HepG2 (cell line): ENCODE measurements around the gene ADAMTS4. TPM values are rescaled to one million over a fixed set of nuclear protein-coding genes. Genes with fewer than 3 reads are reported as not detected.

Experiments used
- AGO1 ChIP-seq: fragments of 200-400 bp; formaldehyde crosslinking; IDR thresholded peaks from 2 replicates; pipeline ENCODE4 v1.6.1; 2017; ENCODE audit warnings: mild to moderate bottlenecking, low read depth, low read length, moderate library complexity; ENCODE audit not compliant: poor library complexity, severe bottlenecking
- HNF1B ChIP-seq: sonication (generic); formaldehyde crosslinking; IDR thresholded peaks from 2 replicates; pipeline ENCODE4 v1.5.1; 2020; ENCODE audit warnings: mild to moderate bottlenecking, moderate library complexity, missing genetic modification reagents
- HOXA3 ChIP-seq: sonication (generic); formaldehyde crosslinking; IDR thresholded peaks from 2 replicates; pipeline ENCODE4 v1.5.0; 2020; ENCODE audit warnings: missing genetic modification reagents
- IRF1 ChIP-seq: sonication (generic); formaldehyde crosslinking; IDR thresholded peaks from 2 replicates; pipeline ENCODE4 v1.4.0; 2020; ENCODE audit warnings: low read depth, mild to moderate bottlenecking, missing genetic modification reagents
- KDM5B ChIP-seq: sonication (generic); formaldehyde crosslinking; IDR thresholded peaks from 2 replicates; pipeline ENCODE4 v1.4.0; 2020; ENCODE audit warnings: missing genetic modification reagents, mild to moderate bottlenecking, borderline replicate concordance
- PHF21A ChIP-seq: sonication (generic); formaldehyde crosslinking; IDR thresholded peaks from 2 replicates; pipeline ENCODE4 v1.5.0; 2020; ENCODE audit warnings: mild to moderate bottlenecking, missing genetic modification reagents
- SMAD9 ChIP-seq: sonication (generic); formaldehyde crosslinking; IDR thresholded peaks from 2 replicates; pipeline ENCODE4 v1.5.1; 2020; ENCODE audit warnings: mild to moderate bottlenecking, missing genetic modification reagents
- SNAPC2 ChIP-seq: sonication (generic); formaldehyde crosslinking; IDR thresholded peaks from 2 replicates; pipeline ENCODE4 v1.8.1; 2022; ENCODE audit warnings: mild to moderate bottlenecking, missing genetic modification reagents
- TP53 ChIP-seq: sonication (generic); formaldehyde crosslinking; conservative IDR thresholded peaks from 2 replicates; pipeline ENCODE4 v1.4.0; 2020; ENCODE audit warnings: missing genetic modification reagents
- XRCC5 ChIP-seq: fragments of 200-400 bp; formaldehyde crosslinking; optimal IDR thresholded peaks from 2 replicates; pipeline ENCODE3; 2017; ENCODE audit warnings: mild to moderate bottlenecking, low read length
- ZBTB14 ChIP-seq: sonication (generic); formaldehyde crosslinking; IDR thresholded peaks from 2 replicates; pipeline ENCODE4 v1.4.0; 2020; ENCODE audit warnings: missing genetic modification reagents
- ZNF354B ChIP-seq: sonication (generic); formaldehyde crosslinking; IDR thresholded peaks from 2 replicates; pipeline ENCODE4 v1.8.0; 2022; ENCODE audit warnings: mild to moderate bottlenecking, missing genetic modification reagents
- ZSCAN25 ChIP-seq: sonication (generic); formaldehyde crosslinking; IDR thresholded peaks from 2 replicates; pipeline ENCODE4 v1.8.0; 2022; ENCODE audit warnings: mild to moderate bottlenecking, missing genetic modification reagents
- ZSCAN30 ChIP-seq: sonication (generic); formaldehyde crosslinking; IDR thresholded peaks from 2 replicates; pipeline ENCODE4 v1.5.0; 2020; ENCODE audit warnings: mild to moderate bottlenecking, missing genetic modification reagents
- polyA plus RNA-seq, 8 experiments: library from polyadenylated mRNA; depleted of rRNA in 3 of 8; stranded (reverse) in 7 of 8; unstranded in 1 of 8; fragments of >200 nt; fragmentation: Illumina TruSeq in 4 of 8; extraction: Trizol in 4 of 8; gene quantifications; 2 replicates each; pipeline versions ENCODE4 v1.2.1 to v1.2.3, GENCODE V29; 2011 to 2016; ENCODE audit warnings: low read depth in 4 of 8, missing spikeins in 1 of 8, mixed read lengths in 1 of 8; ENCODE audit not compliant: insufficient read depth in 1 of 8
- total RNA-seq, 5 experiments: library from RNA; depleted of rRNA; stranded (reverse); fragments of >200 nt; fragmentation: Illumina TruSeq; extraction: Trizol; gene quantifications; 2 replicates each; pipeline ENCODE4 v1.2.3, GENCODE V29; 2016; ENCODE audit warnings: low read depth in 1 of 5
- TF ChIP-seq, protein P1 (sequence below): sonication (generic); formaldehyde crosslinking; IDR thresholded peaks from 2 replicates; pipeline ENCODE4 v1.4.0; 2020; ENCODE audit warnings: mild to moderate bottlenecking, low read depth, missing genetic modification reagents
- TF ChIP-seq, protein P2 (sequence below): sonication (generic); formaldehyde crosslinking; IDR thresholded peaks from 2 replicates; pipeline ENCODE4 v1.4.0; 2020; ENCODE audit warnings: missing genetic modification reagents, borderline replicate concordance
- TF ChIP-seq, protein P3 (sequence below): sonication (generic); formaldehyde crosslinking; conservative IDR thresholded peaks from 2 replicates; pipeline ENCODE4 v1.4.0; 2020; ENCODE audit warnings: missing genetic modification reagents
- TF ChIP-seq, protein P4 (sequence below): sonication (generic); formaldehyde crosslinking; IDR thresholded peaks from 2 replicates; pipeline ENCODE4 v1.5.1; 2020; ENCODE audit warnings: missing genetic modification reagents, mild to moderate bottlenecking, borderline replicate concordance

Gene ADAMTS4
- total and polyA plus RNA-seq, 2 of the 13 experiments (the other 11 are each of a cell fraction or from before 2014, with no cell fraction given): 0.51 to 1.7 TPM

DNA sequence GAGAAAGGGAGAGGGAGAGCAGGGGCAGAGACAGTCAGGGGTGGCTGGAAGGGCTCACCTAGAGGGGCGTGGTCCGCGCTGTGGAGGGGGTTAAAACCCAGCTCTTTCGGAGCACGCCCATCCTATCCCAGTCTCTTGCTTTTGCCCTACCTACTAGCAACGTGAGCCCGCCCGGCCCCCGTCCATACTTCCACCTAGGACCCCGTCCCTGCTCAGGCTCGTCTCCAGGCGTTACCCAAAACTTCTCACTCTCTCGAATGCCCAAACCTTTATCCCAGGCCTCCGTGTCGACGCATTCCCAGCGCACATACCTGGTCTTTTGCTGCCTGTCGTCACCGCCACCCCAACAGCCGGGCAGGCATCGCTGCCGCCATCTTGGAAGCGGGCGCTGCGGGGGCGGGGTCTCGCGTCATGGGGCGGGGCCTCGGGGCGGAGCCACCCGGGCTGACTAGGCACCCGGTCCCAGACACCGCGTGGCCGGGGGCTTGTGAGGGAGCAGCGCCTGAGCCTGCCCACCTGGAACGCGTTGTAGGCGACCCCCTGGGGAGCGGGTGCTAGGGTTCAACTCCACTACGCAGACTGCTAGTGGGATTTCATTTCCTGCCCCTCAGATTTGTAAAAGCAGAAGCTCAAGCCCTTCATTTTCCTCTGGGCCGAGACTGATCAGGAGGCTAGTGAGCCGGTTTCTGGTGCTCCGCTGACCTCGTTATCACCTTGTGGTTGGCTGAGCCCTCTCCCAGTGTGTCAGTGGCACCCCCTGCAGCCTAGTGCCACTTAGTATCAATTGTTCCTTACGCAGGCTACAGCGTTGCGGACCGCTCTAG lies 21.5 kb downstream of the ADAMTS4 start, which contains the start of gene B4GALT3 (continued):
- TF ChIP-seq, protein P1, sequence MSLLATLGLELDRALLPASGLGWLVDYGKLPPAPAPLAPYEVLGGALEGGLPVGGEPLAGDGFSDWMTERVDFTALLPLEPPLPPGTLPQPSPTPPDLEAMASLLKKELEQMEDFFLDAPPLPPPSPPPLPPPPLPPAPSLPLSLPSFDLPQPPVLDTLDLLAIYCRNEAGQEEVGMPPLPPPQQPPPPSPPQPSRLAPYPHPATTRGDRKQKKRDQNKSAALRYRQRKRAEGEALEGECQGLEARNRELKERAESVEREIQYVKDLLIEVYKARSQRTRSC (CRISPR knock-in tag): peak; percentile 77; the same call in 1 of the 2 replicates
- TF ChIP-seq ZSCAN25 (CRISPR knock-in tag) (no peak; the same call in 1 of the 2 replicates), AGO1 (peak; percentile 43), ZNF354B (CRISPR knock-in tag) (no peak), HNF1B (CRISPR knock-in tag) (no peak; the same call in 1 of the 2 replicates), SNAPC2 (CRISPR knock-in tag) (peak; percentile 53; the same call in 1 of the 2 replicates), XRCC5 (no peak), SMAD9 (0 out of 2 replicates have a peak, but pooled peaks have one; percentile 43), ZSCAN30 (CRISPR knock-in tag) (no peak), HOXA3 (CRISPR knock-in tag) (peak; percentile 98), TP53 (CRISPR knock-in tag) (no peak), IRF1 (0 out of 2 replicates have a peak, but pooled peaks have one; percentile 82), KDM5B (peak; percentile 80; the same call in 1 of the 2 replicates), ZBTB14 (CRISPR knock-in tag) (no peak), PHF21A (CRISPR knock-in tag) (peak; percentile 75)
- TF ChIP-seq, protein P2, sequence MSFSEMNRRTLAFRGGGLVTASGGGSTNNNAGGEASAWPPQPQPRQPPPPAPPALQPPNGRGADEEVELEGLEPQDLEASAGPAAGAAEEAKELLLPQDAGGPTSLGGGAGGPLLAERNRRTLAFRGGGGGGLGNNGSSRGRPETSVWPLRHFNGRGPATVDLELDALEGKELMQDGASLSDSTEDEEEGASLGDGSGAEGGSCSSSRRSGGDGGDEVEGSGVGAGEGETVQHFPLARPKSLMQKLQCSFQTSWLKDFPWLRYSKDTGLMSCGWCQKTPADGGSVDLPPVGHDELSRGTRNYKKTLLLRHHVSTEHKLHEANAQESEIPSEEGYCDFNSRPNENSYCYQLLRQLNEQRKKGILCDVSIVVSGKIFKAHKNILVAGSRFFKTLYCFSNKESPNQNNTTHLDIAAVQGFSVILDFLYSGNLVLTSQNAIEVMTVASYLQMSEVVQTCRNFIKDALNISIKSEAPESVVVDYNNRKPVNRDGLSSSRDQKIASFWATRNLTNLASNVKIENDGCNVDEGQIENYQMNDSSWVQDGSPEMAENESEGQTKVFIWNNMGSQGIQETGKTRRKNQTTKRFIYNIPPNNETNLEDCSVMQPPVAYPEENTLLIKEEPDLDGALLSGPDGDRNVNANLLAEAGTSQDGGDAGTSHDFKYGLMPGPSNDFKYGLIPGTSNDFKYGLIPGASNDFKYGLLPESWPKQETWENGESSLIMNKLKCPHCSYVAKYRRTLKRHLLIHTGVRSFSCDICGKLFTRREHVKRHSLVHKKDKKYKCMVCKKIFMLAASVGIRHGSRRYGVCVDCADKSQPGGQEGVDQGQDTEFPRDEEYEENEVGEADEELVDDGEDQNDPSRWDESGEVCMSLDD (CRISPR knock-in tag): no peak
- TF ChIP-seq, protein P3, sequence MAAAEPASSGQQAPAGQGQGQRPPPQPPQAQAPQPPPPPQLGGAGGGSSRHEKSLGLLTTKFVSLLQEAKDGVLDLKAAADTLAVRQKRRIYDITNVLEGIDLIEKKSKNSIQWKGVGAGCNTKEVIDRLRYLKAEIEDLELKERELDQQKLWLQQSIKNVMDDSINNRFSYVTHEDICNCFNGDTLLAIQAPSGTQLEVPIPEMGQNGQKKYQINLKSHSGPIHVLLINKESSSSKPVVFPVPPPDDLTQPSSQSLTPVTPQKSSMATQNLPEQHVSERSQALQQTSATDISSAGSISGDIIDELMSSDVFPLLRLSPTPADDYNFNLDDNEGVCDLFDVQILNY (CRISPR knock-in tag): no peak
- TF ChIP-seq, protein P4, sequence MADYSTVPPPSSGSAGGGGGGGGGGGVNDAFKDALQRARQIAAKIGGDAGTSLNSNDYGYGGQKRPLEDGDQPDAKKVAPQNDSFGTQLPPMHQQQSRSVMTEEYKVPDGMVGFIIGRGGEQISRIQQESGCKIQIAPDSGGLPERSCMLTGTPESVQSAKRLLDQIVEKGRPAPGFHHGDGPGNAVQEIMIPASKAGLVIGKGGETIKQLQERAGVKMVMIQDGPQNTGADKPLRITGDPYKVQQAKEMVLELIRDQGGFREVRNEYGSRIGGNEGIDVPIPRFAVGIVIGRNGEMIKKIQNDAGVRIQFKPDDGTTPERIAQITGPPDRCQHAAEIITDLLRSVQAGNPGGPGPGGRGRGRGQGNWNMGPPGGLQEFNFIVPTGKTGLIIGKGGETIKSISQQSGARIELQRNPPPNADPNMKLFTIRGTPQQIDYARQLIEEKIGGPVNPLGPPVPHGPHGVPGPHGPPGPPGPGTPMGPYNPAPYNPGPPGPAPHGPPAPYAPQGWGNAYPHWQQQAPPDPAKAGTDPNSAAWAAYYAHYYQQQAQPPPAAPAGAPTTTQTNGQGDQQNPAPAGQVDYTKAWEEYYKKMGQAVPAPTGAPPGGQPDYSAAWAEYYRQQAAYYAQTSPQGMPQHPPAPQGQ (CRISPR knock-in tag): no peak
